AG08396 (cell line): Measurements from ENCODE around the gene ZNF44.

ENCODE experiments used
- DNase-seq: peaks from one replicate; pipeline ENCODE4 v3.0.0; 2012; ENCODE audit warnings: low spot score, mixed read lengths

ZNF44 gene

GRCh38 chr19:12261554-12261953 lies 33.1 kb downstream of the ZNF44 start:
- DNase-seq, result no peak

DNA sequence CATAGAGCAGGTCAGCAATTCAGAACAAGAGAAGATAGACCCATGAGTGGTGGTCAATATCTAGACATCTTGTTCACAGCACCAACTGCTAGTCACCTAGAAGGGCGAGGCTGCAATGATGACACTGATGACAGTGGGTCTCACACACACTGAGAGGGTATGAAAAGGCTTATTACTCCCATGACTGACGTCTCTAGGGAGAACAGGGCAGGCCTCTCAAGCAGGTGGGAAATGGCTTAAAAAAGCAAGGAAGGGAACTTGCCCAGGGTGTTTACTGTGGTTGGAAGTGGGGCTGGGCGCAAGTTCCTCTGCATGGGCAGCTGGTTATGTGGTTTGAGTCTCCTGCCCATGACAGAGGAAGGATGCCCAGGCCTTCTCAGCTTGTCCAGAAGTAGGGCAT lies 33.8 kb downstream of the ZNF44 start:
- DNase-seq, result no peak

DNA sequence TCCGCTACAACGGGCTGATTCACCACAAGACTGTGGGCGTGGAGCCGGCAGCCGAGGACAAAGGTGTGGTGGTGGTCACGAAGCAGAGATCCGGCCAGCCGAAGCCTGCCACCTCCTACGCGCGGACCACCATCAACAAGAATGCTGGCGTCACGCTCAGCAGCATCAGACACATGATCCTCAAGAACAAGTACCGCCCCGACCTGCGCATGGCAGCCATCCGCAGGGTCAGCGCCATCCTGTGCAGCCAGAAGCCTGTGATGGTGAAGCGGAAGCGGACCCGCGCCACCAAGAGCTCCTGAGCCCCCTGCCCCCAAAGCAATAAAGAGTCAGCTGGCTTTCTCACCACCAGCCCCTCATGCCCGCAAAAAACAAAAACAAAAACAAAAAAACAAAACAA lies 34.4 kb downstream of the ZNF44 start:
- DNase-seq, result no peak

DNA sequence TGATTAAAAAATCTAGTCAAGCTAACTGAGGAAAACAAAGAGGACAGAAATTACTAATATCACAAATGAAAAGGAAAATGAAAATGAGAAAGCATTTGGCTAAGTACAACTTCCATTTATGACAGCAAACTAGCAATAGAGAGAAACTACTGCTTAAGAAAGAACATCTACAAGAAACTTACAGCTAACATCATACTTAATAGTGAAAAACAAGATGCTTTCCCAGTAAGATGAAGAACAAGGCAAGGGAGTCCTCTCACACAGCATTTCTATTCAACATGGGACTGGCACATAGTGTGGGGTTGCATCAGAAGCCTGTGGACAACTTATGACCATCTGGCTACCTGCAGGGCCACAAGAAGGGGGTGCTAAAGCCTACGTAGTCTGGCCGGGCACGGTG lies 39.3 kb downstream of the ZNF44 start:
- no peak for DNase-seq

DNA sequence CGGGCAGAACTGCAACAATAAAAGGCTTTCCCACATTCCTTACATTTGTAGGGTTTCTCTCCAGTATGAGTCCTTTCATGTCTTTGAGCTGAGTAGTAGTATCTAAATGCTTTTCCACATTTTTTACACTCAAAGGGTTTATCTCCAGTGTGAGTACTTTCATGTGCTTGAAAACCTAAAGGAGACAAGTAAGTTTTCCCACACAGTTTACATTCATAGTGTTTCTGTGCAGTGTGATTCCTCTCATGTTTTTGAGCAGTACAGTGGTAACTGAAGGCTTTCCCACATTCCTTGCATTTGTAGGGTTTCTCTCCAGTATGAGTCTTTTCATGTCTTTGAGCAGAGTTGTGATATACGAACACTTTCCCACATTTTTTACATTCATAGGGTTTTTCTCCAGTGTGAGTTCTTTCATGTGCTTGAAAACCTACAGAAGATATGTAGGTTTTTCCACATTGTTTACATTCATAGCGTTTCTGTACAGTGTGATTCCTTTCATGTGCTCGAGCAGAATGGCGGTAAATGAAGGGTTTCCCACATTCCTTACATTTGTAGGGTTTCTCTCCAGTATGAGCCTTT lies 47.0 kb downstream of the ZNF44 start:
- no peak for DNase-seq

GRCh38 chr19:12244370-12244769 lies 50.3 kb downstream of the ZNF44 start:
- no peak for DNase-seq

- DNase-seq, result no peak
Measured at GRCh38 chr19:12237143-12237839, 57.4 kb downstream of the ZNF44 start.

- no peak for DNase-seq
Measured at GRCh38 chr19:12232961-12233360, 61.7 kb downstream of the ZNF44 start.

DNA sequence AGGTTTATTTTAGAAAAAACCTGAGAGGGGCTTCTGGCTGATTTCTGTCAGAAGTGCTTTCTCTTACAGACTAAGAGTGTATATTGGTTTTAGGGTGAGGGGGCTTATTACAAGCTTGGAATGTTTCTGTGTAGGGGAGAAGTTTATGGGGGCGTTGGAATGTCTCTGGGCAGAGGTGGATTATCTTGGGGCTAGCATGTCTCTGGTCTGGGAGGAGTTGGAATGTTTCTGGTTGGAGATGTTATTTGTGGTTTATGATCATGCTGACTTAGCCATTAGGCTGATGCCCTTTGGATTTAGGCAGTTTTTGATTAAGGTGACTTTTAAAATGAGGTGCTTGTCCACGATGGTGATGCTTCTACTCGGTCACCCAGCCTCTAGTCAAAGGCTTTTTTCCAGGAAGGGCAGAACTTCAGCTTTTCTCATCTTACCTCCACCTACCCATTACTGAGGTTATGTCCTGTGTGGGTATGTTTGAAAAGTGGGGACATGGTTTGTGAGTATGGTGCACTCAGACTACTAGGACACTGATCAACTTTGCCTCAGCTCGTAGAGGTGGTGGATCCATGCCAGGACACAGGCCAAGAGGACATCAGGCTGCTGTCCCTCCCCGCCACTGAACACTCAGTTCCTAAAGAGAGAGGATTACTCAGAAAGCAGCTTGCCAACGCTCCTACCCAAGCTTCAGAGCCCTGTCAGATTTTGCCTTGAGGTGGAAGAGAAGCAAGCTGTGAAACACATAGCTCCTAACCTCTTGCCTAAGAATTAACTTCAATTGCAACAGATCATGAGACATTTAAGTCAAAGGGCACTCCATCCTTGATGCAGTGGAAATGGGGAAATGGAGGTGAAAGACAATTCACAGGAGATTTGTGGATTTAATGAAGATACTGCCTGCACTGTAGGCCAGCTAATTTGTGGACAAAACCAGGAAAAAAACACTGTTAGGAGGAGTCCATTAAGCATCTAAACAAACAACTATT lies 63.6 kb downstream of the ZNF44 start:
- DNase-seq, result no peak

- DNase-seq, result no peak
Measured at GRCh38 chr19:12229990-12230389, 64.7 kb downstream of the ZNF44 start.

DNA sequence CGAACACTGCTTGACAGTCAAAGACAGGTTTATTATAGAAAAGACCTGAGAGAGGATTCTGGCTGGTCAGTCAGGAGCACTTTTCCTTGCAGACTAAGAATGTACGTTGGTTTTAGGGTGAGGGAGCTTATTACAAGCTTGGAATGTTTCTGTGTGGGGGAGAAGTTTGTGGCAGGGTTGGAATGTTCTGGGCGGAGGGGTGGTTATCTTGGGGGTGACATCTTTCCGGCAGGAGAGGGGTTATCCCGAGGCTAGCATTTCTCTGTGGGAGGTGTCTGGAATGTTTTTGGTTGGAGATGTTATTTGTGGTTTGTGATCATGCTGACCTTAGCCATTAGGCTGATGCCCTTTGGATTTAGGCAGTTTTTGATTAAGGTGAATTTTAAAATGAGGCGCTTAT lies 70.0 kb downstream of the ZNF44 start:
- DNase-seq, result no peak

DNA sequence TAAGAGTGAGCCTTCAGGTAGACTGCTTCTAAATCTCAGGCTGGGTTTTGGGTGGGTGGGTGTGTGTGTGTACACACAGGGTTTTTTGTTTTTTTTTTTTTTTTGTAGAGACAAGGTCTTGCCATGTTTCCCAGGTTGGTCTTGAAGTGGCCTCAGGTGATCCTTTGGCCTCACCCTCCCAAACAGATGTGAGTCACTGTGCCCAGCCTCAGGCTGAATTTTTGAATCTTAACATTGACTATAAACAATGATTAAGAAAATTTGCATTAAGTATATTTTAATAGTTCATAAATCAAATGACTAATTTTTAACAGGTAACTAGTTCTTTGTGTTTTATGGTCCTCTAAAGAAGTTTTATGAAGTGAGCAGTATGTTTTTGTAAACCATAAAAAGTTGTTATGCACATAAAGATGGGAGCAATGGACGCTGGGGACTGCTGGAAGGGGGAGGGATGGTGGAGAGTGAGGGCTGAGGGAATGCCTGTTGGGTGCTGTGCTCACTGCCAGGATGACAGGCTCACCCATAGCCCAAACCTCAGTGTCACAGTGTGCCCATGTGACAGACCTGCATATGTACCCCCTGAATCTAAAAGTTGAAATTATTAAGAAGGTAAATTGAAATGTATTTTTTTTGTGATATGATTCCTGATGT lies 71.6 kb downstream of the ZNF44 start:
- DNase-seq, result no peak
